Natural killer cell (primary cell): ENCODE results near the gene ASCL5. TPM values are rescaled to one million over a fixed set of nuclear protein-coding genes. Genes with fewer than 3 reads are reported as not detected.

Experiments
- ATAC-seq, 3 donors: fragments of 150-1000 bp in 2 of 3; fragments of 200-7000 bp in 1 of 3; cut with Tn5 transposase; 1 replicate in 1 of 3; 2 replicates in 2 of 3; pipeline ENCODE4 v1.10.0; 2021; ENCODE audit warnings: mild to moderate bottlenecking in 2 of 3, moderate library complexity in 2 of 3
- DNase-seq, 2 donors: peaks; one replicate each; pipeline versions ENCODE4 v3.0.0 to v3.0.0-alpha.2; 2013 to 2021; ENCODE audit warnings: mixed read lengths in 1 of 2
- H3K27ac ChIP-seq: one replicate; pipeline ENCODE4 v1.5.1; 2013; ENCODE audit warnings: mild to moderate bottlenecking, low read length
- H3K27me3 ChIP-seq: one replicate; pipeline ENCODE4 v1.6.1; 2013; ENCODE audit warnings: low read length; ENCODE audit not compliant: control insufficient read depth, insufficient read depth
- H3K36me3 ChIP-seq: one replicate; pipeline ENCODE4 v1.6.1; 2013; ENCODE audit warnings: low read length; ENCODE audit not compliant: control insufficient read depth, insufficient read depth
- H3K4me1 ChIP-seq: one replicate; pipeline ENCODE4 v1.6.1; 2013; ENCODE audit warnings: low read length; ENCODE audit not compliant: control insufficient read depth, insufficient read depth
- H3K4me3 ChIP-seq: one replicate; pipeline ENCODE4 v1.5.1; 2013; ENCODE audit warnings: low read length
- H3K9me3 ChIP-seq: one replicate; pipeline ENCODE4 v1.6.1; 2013; ENCODE audit warnings: low read length; ENCODE audit not compliant: control insufficient read depth, insufficient read depth
- H3K27ac Mint-ChIP-seq, 2 donors: one replicate each; pipeline ENCODE4 v1.8.0; 2022; ENCODE audit warnings: mild to moderate bottlenecking in 2 of 2, mixed read lengths in 2 of 2, moderate library complexity in 1 of 2
- H3K27me3 Mint-ChIP-seq, 2 donors: one replicate each; pipeline ENCODE4 v1.8.0; 2022; ENCODE audit warnings: low read depth in 2 of 2, mixed read lengths in 2 of 2
- H3K36me3 Mint-ChIP-seq: one replicate; pipeline ENCODE4 v1.8.0; 2022; ENCODE audit warnings: mixed read lengths
- H3K4me1 Mint-ChIP-seq, 2 donors: one replicate each; pipeline ENCODE4 v1.8.0; 2022; ENCODE audit warnings: mixed read lengths in 2 of 2
- H3K4me3 Mint-ChIP-seq: one replicate; pipeline ENCODE4 v1.8.0; 2022; ENCODE audit warnings: mild to moderate bottlenecking, moderate library complexity, mixed read lengths
- H3K9me3 Mint-ChIP-seq, 2 donors: one replicate each; pipeline ENCODE4 v1.8.0; 2022; ENCODE audit warnings: mixed read lengths in 2 of 2
- WGBS: methylation state at CpG from one replicate; pipeline ENCODE4 v1.1.7; 2013; ENCODE audit warnings: missing lambda C conversion rate; ENCODE audit not compliant: insufficient coverage; 5-methylcytosine and 5-hydroxymethylcytosine counted together
- intact Hi-C: fragments of 100-400 bp; cut with micrococcal nuclease; formaldehyde crosslinking; loops from one replicate; pipeline ENCODE4 v1.14.2; 2022
- total RNA-seq, 4 donors: library from RNA; stranded (reverse); fragments of 120-200 nt in 1 of 4; gene quantifications; one replicate each; pipeline versions ENCODE4 v1.2.3 to v1.2.4, GENCODE V29; 2013 to 2022
- TF ChIP-seq, protein P1 (sequence below): fragments of 200-600 bp; IDR thresholded peaks from one replicate; pipeline ENCODE4 v1.8.0; 2022; ENCODE audit warnings: antibody characterized with exemption

The ASCL5 gene
- total RNA-seq, 3 donors from 2014 or later (not counting 1 experiment from before 2014, with no cell fraction given): not detected

DNA sequence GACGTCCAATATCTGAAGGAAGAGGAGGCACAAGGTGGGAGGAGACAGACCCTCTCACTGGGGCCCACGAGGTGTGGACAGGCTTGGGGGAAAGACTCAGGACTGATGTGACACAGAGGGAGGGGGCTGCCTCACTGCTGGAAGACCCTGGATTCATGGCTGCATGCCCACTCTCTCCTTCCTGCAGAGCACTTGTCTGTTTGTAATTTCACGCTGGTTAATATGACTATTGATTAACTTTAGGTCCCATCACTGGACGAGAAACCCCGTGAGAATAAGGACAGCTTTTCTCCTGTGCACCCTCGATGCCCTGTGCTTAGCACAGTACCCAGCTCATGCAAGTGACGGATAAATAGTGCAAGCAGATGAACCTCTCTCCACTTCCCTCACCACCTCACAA lies 49.9 kb downstream of the ASCL5 start:
- no peak for ATAC-seq
- intact Hi-C loops: no loop called here
- DNase-seq: no peak
- Histone ChIP-seq H3K4me1 (no peaks in the 10 kb centered on the region), H3K36me3 (no peaks in the 10 kb centered on the region), H3K27ac (no peak overlapping the region), H3K9me3 (no peaks in the 10 kb centered on the region), H3K27me3 (no peaks in the 10 kb centered on the region), H3K4me3 (no peak overlapping the region)
- Mint-ChIP-seq H3K27ac (no peak overlapping the region), H3K4me3 (no peak overlapping the region), H3K27me3 (peaks cover 0 to 2% of the 10 kb centered on the region in 2 donors), H3K36me3 (no peaks in the 10 kb centered on the region), H3K9me3 (no peaks in the 10 kb centered on the region), H3K4me1 (no peaks in the 10 kb centered on the region)
- TF ChIP-seq, protein P1, sequence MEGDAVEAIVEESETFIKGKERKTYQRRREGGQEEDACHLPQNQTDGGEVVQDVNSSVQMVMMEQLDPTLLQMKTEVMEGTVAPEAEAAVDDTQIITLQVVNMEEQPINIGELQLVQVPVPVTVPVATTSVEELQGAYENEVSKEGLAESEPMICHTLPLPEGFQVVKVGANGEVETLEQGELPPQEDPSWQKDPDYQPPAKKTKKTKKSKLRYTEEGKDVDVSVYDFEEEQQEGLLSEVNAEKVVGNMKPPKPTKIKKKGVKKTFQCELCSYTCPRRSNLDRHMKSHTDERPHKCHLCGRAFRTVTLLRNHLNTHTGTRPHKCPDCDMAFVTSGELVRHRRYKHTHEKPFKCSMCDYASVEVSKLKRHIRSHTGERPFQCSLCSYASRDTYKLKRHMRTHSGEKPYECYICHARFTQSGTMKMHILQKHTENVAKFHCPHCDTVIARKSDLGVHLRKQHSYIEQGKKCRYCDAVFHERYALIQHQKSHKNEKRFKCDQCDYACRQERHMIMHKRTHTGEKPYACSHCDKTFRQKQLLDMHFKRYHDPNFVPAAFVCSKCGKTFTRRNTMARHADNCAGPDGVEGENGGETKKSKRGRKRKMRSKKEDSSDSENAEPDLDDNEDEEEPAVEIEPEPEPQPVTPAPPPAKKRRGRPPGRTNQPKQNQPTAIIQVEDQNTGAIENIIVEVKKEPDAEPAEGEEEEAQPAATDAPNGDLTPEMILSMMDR: no peak
- 76% methylated on average over 7 of the region's 7 CpGs for WGBS

DNA sequence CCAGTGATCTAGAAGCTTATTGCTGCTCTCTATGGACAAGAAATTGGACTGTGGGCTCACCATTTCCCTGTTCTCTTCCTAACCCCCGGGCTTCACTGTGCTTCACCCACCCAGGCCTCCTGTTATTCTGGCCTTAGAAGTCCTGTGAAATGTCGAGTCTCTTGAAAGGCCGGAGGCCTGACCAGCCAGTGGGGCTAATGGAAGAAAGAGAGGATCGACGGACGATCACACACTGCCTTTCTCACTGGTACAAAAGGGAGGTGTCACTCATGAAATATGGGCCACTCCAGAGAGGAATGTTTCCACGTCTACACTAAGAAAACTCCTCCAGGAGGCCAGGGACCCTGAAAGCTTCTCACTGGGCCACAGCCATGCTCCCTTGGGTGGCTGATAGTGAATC lies 50.9 kb downstream of the ASCL5 start:
- DNase-seq (no peak), ATAC-seq (no peak)
- Histone ChIP-seq H3K9me3 (no peaks in the 10 kb centered on the region), H3K36me3 (no peaks in the 10 kb centered on the region), H3K27me3 (no peaks in the 10 kb centered on the region), H3K4me1 (no peaks in the 10 kb centered on the region), H3K4me3 (no peak overlapping the region), H3K27ac (no peak overlapping the region)
- intact Hi-C loops: no loop called here
- Mint-ChIP-seq H3K36me3 (no peaks in the 10 kb centered on the region), H3K27me3 (peaks cover 0 to 2% of the 10 kb centered on the region in 2 donors), H3K4me3 (no peak overlapping the region), H3K27ac (no peak overlapping the region), H3K9me3 (no peaks in the 10 kb centered on the region), H3K4me1 (peaks cover 0 to 5% of the 10 kb centered on the region in 2 donors)
- TF ChIP-seq, protein P1: no peak
- 89% methylated on average over 7 of the region's 7 CpGs for WGBS

DNA sequence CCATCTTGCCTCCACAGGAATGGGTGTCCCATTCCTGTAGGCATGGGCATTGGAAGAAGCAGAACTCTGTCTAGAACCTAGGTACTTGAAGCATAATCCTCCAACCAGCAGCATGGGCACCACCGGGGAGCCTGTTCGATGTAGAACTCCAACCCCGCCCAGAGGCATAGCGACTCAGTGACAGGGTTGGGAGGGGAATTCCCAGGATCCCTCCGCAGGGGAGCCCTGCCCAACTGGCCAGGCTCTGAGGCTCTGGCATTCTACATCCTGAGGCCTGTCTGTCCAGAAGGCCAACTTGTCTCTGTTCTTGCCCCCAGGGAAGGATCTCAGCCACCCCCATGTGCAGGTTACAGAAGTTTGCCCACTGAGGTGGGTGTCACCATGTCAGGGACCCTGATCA lies 53.0 kb downstream of the ASCL5 start:
- Mint-ChIP-seq H3K27me3 (no peaks in the 10 kb centered on the region), H3K36me3 (no peaks in the 10 kb centered on the region), H3K4me1 (peaks cover 0 to 5% of the 10 kb centered on the region in 2 donors), H3K4me3 (no peak overlapping the region), H3K9me3 (no peaks in the 10 kb centered on the region), H3K27ac (no peak overlapping the region)
- Histone ChIP-seq H3K9me3 (no peaks in the 10 kb centered on the region), H3K27me3 (no peaks in the 10 kb centered on the region), H3K4me3 (no peak overlapping the region), H3K4me1 (no peaks in the 10 kb centered on the region), H3K36me3 (no peaks in the 10 kb centered on the region), H3K27ac (no peak overlapping the region)
- DNase-seq (no peak), ATAC-seq (no peak)
- whole genome bisulfite sequencing: 97% methylated on average over 5 of the region's 5 CpGs
- TF ChIP-seq, protein P1: no peak
- intact Hi-C loops: no loop called here

DNA sequence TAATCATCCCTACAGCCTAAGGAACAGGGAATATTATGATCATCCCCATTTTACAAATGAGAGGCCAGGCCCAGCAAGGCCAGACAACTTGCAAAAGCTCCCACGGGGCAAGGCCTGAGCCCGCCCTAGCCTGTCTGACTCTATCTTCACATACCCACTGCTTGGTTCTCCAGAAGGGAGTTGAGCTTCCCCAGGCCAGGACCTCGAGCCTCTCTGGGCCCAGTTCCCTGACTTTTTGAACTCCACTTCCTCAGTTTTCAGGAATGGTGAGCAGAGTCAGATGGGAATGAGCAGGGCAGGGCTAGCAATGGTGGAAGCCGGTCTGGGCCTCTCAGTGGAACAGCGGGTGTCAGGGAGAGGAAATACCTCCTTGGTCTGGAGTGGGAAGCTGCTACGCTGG lies 54.1 kb downstream of the ASCL5 start:
- Histone ChIP-seq H3K27me3 (no peaks in the 10 kb centered on the region), H3K4me1 (no peaks in the 10 kb centered on the region), H3K36me3 (no peaks in the 10 kb centered on the region), H3K4me3 (no peak overlapping the region), H3K27ac (no peak overlapping the region), H3K9me3 (no peaks in the 10 kb centered on the region)
- TF ChIP-seq, protein P1: no peak
- DNase-seq: no peak
- no peaks in the 10 kb centered on the region for H3K27me3 Mint-ChIP-seq
- H3K27ac Mint-ChIP-seq: no peak overlapping the region
- H3K4me3 Mint-ChIP-seq: no peak overlapping the region
- intact Hi-C loops: no loop called here
- no peak for ATAC-seq
- H3K36me3 Mint-ChIP-seq: no peaks in the 10 kb centered on the region
- no peaks in the 10 kb centered on the region for H3K9me3 Mint-ChIP-seq
- peaks cover 0 to 5% of the 10 kb centered on the region in 2 donors for H3K4me1 Mint-ChIP-seq
- WGBS: 90% methylated on average over 6 of the region's 6 CpGs
